ENCODE data around the gene CLDN19.
A peak's percentile ranks its signal among the peaks of the same experiment; 100 is the strongest.

Gene CLDN19

DNA sequence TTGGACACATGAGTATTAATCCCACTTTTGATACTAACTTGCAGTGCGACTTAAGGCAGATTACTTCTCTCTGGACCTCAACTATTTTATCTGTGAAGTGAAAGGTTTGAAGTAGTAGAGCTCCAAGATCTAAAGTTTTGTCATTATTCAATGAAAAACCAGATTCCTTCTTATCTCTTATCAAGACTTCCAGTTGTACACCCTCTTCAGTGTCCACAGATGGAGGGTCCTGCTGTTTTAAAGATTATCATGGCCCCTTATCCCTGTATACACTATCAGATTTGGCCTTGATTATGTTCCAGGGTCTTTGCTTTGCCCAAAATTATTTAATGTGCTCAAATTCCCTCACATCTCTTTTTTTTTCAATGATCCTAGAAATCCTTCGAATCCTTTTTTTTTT, 28.1 kb upstream of the CLDN19 start:
- TF ChIP-seq, protein P1, sequence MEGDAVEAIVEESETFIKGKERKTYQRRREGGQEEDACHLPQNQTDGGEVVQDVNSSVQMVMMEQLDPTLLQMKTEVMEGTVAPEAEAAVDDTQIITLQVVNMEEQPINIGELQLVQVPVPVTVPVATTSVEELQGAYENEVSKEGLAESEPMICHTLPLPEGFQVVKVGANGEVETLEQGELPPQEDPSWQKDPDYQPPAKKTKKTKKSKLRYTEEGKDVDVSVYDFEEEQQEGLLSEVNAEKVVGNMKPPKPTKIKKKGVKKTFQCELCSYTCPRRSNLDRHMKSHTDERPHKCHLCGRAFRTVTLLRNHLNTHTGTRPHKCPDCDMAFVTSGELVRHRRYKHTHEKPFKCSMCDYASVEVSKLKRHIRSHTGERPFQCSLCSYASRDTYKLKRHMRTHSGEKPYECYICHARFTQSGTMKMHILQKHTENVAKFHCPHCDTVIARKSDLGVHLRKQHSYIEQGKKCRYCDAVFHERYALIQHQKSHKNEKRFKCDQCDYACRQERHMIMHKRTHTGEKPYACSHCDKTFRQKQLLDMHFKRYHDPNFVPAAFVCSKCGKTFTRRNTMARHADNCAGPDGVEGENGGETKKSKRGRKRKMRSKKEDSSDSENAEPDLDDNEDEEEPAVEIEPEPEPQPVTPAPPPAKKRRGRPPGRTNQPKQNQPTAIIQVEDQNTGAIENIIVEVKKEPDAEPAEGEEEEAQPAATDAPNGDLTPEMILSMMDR (IDR thresholded peaks at IDR 0.05; ENCODE audit: extremely low read depth, missing control alignments): no peak
- no peak for DNase-seq (ENCODE audit: low spot score)

DNA sequence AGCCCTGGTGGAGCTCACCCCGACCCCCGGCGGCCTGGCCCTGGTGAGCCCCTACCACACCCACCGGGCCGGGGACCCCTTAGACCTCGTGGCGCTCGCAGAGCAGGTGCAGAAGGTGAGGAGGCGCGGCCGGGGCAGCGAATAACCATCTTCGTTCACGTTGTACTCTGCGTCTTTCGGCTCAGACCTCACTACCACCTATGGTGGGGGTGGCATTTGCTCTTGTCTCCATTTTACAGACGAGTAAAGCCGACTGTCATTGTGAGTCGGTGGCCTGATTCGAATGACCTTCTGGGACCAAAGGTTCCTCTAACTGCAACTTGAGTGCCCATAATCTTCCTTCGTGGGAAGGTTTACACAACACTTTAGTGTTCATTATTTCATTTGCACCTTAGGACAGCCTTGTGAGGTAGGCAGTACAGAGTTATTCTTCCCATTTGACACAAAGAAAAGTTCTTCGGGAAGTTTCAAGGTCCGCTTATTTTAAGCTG, 27.5 kb upstream of the CLDN19 start:
- no peak for DNase-seq (ENCODE audit: low spot score)
- TF ChIP-seq, protein P1 (IDR thresholded peaks at IDR 0.05; ENCODE audit: extremely low read depth, missing control alignments): no peak

DNA sequence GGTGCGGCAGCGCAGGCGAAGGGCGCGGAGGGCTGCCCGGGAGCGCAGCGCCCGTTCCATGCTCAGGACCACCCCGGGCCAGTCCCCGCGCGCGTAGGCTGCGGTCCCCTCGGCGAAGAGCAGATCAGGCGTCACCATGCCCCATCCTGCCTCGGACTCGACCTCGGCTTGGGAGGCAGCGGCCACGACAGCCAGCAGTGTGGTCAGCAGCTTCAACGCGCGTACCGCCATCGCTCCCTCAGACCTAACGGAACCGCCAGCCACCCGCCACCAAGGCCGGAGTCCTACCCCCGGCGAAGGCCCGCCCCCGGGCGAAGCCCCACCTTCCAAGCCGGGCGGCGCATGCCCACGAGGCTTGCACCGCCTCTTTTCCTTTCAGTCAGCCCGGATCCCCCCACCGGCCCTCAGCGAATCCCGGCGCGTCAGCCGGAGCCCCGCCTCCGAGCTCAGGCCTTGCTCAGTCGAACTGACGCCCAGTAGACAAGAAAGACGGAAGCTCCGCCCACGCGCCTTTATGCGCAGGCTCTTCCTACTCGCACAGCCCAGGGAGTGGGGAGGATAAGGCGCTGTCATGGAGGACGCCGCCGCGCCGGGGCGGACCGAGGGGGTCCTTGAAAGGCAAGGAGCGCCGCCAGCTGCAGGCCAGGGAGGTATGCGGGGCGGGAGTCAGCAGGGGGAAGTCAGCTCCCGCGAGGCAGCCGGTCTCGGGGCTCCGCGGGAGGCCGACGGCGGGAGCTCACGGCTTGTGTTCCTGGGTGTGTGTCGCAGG, 26.9 kb upstream of the CLDN19 start, which contains the start of the genes C1orf50 and P3H1:
TSS of gene C1orf50 (plus strand) at position 509 of the 769 bp plus-strand sequence. CDS start at position 572, 63 bp downstream.
TSS of gene P3H1 (minus strand) at position 288 of the 769 bp plus-strand sequence. CDS start at position 231, 57 bp downstream.
- peak; percentile 98 for DNase-seq (ENCODE audit: low spot score)
- TF ChIP-seq, protein P1 (IDR thresholded peaks at IDR 0.05; ENCODE audit: extremely low read depth, missing control alignments): no peak

DNA sequence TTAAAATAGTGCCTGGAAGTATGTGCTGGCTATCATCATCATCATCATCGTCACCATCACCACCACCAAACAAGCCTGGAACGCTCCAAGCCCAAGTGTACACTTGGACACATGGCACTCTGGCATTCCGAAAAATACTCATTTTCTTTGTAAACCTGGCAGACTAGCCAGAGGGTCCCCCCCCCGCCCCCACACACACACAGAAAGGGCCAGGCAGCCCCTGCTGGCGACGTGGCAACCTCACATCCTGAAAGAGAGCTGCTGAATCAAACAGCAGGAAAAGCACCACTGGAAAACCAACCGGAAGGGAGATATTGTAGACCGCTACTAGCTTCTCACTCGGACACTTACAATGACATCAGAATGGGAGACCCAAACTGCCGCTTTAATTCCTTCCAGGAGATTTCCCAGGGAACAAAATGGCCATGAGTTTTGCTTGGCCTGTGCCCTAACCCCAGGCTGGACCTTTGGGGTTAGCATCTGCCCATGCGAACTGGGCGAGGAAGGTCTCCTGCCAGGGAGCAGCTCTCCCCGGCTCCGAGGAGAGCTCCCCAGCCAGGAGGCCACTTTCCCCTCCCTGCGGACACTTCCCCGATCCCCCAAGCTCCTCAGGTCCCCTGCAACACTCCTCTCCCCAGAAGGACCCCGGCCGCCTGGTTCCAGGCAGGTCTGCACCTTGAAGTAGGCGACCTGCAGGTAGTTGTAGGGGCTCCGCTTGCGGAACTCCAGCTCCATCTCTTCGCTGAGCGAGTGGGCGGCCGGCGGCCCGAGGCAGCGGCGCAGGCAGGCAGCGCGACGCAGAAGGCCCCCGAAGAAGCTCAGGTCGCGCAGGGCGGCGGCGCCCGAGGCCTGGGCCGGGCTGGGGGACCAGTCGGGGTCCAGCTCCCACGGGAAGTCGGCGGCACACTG, 26.1 kb upstream of the CLDN19 start:
- TF ChIP-seq, protein P1 (IDR thresholded peaks at IDR 0.05; ENCODE audit: extremely low read depth, missing control alignments): no peak
- peak; percentile 55 for DNase-seq (ENCODE audit: low spot score)

DNA sequence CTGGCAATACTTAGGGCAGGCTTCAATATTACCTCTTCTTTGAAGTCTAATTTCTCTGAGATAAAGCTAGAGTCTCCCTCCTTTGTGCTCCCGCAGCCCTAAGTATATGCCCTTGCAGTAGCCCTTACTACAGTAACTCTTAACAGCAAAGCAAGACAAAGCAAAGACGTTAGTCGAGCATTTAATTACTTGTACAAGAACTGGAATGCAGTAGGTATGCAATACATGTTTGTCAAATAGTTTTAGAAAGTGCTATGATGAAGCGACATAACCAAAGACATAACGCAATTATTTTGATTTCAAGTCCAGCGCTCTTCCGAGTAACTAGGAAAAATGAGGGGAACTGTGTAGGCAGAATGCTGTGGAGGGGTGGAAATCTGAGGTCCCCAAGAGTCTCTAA, 25.2 kb upstream of the CLDN19 start:
- TF ChIP-seq, protein P1 (IDR thresholded peaks at IDR 0.05; ENCODE audit: extremely low read depth, missing control alignments): no peak

DNA sequence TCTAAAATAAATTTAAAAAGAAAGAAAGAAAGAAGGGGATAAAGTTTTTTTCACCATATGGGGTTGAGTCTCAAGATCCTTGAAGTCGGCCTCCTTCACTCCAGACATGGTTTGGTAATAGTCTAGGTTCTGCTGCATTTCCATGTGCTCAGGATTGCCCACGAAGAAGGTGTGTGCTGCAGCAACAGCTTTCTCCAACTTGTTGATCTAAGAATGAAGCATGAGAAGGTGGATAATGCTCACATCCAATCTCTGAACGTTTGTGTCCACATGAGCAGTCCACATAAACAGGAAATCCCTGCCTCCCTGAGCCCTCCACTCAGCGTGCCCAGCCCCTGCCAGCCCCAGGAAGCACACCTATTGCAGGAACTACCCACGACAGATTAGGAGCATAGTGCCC, 22.2 kb upstream of the CLDN19 start:
- no peak for DNase-seq (ENCODE audit: low spot score)

More for the DNA sequence above, 25.2 kb upstream of the CLDN19 start:
- no peak for DNase-seq (ENCODE audit: low spot score)

More for the DNA sequence above, 22.2 kb upstream of the CLDN19 start:
- TF ChIP-seq, protein P1 (IDR thresholded peaks at IDR 0.05; ENCODE audit: extremely low read depth, missing control alignments): no peak
